ENCODE results near the gene PLA2G2C.
A peak's percentile ranks its signal among the peaks of the same experiment; 100 is the strongest.
"Not testable (repeated sequence)": the region's sequence is repeated elsewhere in the genome, so short reads cannot be mapped to it uniquely, and the experiment has no call there.

Gene PLA2G2C, protein sequence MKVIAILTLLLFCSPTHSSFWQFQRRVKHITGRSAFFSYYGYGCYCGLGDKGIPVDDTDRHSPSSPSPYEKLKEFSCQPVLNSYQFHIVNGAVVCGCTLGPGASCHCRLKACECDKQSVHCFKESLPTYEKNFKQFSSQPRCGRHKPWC

DNA sequence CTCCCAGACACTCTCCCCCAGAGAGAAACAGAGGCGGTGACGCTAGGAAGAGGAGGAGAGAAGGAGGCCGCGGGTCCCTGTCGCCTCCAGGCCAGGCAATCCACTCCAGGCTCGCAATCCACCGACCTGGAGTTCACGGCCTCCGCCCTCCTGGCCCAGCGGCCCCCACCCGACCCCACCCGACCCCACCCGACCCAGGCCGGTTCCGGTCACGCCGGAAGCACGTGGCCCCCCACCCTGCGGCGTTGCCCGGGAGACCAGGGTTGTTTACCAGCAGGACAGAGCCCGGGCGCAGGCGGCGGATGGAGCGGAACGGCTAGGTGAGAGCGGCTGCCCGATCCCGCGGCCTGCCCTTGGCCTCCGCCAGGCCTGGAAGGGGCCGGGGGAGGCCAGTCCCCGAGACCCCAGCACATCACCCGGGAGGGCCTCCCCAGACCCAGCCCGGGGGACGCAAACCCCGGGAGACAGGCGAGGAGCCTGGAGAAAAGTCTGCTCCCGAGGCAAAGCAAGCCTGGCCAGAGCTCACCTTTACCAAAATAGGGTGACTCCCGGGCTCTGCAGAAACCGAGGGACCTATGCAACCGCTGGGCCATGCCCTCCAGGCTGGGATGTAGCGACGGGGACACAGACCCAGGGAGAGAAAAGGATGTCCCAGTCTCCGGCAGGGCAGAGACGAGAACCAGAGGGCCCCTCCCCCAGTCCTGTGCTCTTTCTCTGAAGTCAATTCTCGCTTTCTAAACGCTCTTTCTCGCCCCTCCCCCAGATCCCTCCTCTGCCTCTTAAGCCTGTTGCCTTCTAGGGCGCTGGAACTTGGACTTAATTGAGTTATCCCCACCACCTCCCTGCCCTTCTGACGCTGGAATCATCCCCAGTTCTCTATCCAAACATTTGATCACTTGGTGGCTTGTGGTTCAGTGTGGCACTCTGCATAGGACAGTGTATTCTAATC lies at the start of gene PLA2G2C, which contains the start of gene UBXN10:
Gene PLA2G2C (minus strand): TSS at position 685 of the 949 bp plus-strand sequence. CDS start 9,155 bp downstream, outside the sequence.
Gene UBXN10 (plus strand): TSS at position 263 of the 949 bp plus-strand sequence. CDS start 4,466 bp downstream, outside the sequence.
- DNase-seq (ENCODE audit: low spot score) = no peak

DNA sequence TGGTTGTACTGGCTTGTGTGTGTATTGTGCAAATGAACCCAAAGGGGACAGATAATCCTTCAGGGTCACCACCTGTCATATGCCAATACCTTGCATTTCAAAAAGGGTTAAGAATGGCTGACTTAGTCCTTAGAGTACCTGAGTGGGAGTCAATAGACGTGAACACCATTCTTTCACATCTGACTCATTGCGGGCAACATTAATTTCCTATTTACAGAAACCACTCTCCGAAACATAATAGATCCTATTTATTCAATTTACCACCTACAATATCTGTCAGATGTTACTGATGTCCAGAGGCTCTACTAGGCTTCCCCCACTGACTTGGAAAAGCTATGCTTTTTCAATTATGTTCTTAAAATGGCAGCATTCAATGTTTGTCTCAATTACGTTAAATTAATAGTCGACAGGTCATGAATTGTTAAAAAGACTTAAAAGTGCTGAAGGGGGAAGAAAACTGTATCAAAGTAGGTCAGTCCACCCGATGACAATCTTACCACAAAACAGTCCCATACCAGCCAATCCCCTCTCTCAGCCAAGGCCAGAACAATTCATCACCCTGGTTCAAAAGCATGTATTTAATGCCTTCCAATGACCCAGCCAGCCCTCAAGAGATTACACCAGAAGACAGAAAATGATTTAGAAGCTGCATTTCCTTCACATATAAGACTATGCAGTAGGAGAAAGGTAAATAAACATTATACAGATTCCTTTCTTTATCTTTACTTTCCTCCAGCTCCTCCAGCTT lies 48.6 kb upstream of the PLA2G2C start:
- no peak for DNase-seq (ENCODE audit: low spot score)

DNA sequence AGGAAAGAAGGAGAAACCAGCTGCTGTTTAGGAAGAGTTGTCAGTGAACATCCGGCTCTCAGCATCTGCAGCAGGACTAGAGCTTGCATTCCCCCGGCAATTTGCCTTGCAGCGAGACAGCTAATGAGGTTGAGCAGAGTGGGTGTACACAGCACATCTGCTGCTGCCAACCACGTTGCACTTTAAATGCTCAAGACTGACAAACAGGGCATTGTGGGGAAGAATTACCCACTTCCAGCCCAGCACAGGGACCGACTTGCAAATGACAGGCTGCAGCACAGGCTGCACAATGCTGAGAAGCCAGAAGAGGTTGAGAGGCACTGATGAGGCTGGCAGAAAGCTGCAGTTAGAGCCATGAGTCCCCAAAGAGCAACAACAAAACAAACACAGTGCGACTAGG lies 47.5 kb upstream of the PLA2G2C start:
- DNase-seq (ENCODE audit: low spot score) = no peak

DNA sequence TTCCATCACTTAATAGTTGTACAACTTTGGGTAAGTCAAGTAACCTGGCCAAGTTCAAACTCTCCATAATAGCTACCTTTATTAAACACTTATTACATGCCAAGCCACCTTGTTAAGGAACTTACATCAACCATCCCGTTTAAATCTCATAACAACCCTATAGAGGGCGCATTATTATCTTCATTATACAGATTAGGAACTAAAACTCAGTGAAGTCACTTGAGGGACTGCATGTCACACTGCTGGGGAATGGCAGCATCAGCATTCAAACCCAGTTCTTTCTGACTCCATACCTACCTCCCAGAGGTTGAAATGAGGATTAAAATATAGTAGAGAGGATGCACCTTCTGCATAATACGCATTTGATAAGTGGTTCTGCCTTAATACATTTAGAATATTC lies 47.1 kb upstream of the PLA2G2C start:
- DNase-seq (ENCODE audit: low spot score) = peak; percentile 40

DNA sequence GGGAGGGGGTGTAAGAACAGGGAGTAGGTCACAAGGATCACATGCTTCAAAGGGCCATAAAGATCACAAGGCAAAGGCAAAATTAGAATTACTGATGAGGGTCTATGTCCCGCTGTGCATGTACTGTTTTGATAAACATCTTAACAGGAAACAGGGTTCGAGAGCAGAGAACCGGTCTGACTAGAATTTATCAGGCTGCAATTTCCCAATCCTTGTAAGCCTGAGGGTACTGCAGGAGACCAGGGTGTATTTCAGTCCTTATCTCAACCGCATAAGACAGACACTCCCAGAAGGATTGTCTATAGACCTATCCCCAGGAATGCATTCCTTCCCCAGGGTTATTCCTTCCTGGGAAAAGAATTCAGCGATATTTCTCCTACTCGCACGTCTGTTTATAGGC lies 46.2 kb upstream of the PLA2G2C start:
- DNase-seq (ENCODE audit: low spot score) = not testable (repeated sequence)

DNA sequence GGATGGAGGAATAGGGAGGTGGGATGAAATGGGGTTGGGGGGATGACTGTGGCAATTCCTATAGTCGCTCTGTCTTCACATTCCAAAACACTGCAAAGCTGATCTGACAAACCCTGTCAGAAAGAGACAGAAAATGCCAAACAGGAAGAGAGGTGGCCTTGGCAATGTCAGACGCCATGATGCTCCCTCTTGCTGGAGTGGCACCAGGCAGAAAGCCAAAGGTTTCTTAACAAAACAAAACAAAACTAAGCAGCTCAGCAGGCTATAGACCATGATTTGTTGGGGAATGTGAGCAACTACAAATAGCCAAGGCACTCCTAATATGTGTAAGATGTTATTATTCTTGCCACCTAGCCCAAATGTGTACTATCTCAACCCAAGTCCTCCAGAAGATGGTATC lies 42.9 kb upstream of the PLA2G2C start:
- no peak for DNase-seq (ENCODE audit: low spot score)

DNA sequence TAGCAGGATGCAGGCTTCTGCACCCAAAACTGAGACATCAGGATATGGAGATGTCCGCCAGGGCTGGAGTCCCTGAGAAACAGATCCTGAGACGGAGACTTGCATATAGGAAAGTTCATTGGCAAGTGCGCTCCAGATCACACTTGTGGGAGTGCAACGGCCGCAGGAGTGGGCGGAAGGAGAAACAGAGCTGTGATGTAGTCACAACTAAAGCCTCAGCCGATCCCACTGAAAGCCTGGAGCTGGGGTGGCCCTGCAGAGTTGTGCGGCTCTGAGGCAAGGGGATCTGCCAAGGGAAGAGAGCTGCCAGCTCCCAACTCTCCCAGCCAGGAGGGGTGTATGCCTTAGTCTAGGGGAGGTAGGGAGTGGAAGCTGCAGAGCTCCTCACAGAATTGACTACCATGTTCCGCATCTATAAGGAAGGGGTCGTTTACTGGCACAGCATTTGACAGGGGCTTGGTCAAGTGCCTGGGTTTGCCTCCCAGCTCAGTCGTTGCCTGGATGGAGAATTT lies 42.1 kb upstream of the PLA2G2C start:
- DNase-seq (ENCODE audit: low spot score) = no peak

DNA sequence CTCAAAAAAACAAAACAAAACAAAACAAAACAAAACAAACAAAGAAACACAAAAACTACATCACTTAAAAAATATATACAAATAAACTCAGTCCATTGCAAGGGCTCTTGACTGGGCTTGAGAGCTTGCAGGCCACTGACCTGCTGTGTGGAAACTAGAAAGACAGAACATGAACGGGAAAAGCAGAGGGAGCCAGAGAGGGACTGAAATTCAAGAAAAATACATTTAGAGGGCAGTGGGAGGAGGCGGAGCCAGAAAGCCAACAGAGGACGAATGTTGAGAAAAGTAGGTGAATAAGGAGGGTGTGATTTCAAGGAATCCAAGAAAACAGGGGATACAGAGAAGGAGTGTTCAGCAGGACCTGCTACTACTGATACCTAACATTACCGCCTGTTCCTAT lies 41.4 kb upstream of the PLA2G2C start:
- no peak for DNase-seq (ENCODE audit: low spot score)

DNA sequence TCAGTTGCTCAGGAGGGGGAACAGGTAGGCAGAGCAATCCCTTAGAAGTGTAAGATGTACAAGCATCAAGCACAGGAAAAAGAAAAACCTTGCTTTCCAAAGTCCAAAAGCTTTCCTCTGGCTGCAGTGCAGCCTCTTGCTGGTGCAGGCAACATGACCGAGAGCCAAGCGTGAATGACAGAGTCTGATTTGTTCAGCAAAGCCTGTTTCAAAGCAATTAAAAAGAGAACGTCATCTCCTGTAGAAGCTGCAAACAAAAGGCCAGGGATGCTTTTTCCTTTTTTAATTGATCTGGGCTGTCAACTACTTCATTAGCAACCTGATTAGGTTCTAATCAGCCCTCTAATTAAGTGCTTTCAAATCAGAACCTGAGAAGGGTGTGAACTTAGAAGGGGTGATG lies 38.2 kb upstream of the PLA2G2C start:
- no peak for DNase-seq (ENCODE audit: low spot score)

DNA sequence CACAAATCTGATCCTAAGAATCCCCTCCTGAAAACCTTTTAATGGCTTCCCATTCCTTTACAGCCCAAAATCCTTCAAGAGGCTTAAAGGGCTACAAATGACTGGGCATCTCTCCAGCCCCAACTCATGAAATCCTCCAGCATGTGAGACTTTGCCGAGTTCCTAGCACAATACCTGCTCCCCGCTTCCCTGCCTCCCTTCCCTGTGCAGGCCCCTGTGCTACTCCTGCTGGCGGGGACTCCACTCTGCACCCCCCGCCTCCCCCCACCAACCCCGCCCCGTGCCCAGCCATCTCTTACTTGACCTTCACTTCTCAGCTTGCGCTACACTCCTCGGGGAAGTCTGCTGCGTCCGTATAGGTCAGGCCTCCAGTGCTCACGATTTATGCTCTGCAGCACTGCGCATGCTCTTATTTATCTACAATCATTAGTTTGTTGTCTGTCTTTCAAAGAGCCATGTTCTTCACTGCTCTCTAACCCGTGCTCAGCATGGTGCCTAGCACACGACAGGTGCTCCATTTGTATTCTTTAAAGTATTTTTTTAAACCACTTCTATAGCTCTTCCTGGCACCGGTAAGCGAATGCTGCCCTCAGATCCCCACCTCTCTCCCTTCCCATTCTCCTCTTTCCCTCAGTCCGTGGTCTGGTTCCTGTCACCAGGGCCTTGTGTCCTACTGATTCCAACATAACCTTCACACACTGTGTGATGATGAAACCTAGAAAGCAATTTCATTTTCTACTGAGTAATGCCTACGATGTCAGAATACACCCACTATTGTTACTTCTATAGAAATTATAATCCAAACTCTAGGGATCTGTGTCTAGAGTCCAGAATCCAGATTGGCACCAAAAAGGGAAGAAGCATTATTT lies 37.5 kb upstream of the PLA2G2C start:
- DNase-seq (ENCODE audit: low spot score) = no peak

DNA sequence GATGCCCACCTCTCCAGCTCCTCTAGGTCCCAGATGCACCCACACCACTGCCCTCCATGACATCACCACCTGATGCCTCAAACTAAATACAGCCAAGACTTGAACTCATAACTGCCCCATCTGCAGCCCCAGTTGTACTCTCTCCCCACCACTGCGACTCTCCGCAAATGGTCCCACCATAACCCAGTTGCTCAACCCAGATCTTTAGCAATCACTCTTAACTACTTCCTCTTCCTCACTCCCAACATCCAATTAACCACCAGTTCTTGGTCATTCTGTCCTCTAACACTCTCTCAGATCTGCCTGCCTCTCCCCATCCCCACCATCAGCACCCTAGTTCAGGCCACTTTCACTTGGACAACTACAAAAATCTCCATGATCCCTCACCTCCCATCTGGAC lies 36.8 kb upstream of the PLA2G2C start:
- no peak for DNase-seq (ENCODE audit: low spot score)

DNA sequence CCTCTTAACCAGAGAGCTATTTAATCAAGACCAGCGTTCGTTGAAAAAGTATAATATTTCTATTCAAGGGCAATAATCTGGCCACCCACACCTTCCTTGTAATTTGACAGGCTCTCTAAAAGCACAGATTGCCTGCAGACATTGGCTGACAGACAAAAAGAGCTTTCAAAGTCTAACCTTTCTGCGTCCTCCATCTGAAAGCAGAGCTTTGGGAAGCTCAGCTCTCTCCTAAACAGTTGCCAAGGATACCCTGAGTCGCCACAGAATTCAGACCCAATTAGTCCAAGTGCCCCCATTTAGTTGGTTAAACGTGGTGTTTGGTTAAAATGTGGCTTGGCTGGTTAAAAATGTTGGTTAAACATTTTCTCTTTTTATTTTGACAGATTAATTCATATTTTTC lies 33.7 kb upstream of the PLA2G2C start:
- no peak for DNase-seq (ENCODE audit: low spot score)

DNA sequence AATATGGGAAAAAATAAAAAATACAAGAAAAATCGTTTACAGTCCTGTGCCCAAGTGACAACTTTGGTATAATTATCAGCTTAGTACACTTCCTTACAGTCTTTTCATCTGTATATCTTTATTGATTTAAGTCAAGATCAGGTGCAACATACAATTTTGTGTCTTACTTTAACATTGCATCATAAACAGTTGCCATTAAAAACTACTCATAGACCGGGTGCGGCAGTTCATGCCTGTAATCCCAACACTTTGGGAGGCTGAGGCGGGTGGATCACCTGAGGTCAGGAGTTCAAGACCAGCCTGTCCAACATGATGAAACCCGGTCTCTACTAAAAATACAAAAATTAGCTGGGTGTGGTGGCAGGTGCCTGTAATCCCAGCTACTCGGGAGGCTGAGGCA lies 32.7 kb upstream of the PLA2G2C start:
- not testable (repeated sequence) for DNase-seq (ENCODE audit: low spot score)

DNA sequence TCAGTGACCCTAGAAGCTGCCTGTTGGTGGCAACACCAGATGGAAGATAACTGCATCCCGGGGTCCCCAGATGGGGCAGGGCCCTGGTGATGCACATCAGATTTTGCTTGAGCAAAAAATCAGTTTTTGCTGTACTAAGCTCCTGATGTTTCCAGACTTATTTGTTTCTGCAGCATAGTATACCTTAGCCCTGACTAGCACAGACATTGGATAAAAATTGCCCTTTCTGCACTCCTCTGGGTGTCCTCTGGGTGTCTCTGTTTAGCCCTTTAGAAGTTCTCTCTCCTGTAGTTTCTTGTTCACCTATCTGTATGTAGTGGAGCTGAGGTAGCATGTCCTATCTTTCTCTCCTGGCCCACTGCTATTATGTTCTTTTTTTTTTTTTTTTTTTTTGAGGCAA lies 30.3 kb upstream of the PLA2G2C start:
- DNase-seq (ENCODE audit: low spot score) = peak; percentile 43

DNA sequence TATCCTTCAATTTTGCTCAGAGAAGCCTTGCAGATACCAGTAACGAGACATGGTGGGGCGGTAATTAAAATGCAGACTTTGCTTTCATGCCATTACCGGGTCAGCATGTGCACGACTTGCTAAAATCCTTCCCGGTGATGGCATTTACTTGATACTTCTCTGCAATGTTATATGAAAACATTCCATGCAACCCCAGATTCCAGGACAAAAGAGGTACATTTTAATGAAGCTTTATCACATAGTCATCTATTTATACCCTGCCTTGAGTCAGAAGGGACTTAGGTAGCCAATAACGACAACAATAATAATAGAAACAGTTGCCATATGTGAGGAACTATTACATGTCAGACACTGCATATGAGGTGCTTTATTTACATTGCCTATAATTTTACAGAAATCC lies 29.4 kb upstream of the PLA2G2C start:
- DNase-seq (ENCODE audit: low spot score) = no peak

DNA sequence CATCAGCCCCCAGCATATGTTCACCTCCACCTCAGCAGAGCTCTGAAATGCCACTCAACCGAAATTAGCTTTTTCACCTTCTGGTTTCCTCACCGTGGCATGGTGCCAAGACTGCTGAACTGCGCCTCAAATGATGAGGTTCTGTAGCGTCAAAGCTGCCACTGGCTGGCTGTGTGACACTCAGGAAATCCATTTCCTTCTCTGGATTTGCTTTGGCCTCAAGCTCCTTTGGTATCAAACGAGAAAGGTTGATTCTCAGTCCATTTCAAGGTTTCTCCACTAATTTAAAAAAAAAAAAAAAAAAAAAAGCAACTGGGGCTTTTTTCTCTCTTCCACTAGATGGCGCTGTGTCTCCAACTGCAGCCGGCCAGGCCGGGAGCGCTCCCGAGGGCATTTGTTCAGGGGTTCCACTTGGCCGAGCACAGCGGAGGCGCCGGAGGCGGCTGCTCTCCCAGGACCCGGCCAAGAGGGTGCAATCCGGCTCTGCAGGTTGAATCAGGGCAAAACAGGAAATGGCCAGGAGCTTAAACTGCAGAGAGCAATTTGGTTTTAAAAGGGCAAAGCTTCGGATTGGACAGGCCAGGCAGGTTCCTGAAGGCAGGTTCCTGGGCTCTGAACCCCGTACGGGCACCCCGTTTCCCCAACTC lies 26.5 kb upstream of the PLA2G2C start:
- peak; percentile 60 for DNase-seq (ENCODE audit: low spot score)

DNA sequence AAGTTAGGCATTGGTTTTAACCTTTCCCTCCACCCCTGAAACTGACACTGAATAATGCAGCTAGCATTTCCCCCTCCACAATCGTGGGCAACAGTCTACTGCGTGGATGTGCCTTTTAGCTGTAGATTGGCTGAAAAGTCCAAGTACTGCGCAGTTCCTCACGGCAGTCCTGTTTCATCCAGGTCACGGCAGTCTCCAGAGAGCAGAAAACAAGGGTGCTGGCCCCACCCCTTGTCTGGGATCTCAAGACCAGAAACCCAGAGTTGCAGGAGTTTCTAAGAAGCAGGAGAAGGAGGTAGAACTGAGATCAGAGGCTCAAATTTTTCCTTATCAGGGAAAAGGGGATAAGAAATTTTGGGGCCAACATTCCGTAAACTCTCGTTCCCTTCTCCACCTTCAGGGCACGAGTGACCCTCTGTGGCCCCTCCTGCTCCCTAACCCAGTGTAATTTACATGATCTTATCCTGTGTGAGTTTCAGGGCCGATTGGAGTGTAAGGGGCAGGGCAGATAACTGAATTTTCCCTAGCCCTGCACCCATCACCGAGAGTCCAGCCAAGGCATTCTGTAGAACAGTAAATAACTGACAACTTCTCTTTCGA lies 25.9 kb upstream of the PLA2G2C start:
- DNase-seq (ENCODE audit: low spot score) = no peak

DNA sequence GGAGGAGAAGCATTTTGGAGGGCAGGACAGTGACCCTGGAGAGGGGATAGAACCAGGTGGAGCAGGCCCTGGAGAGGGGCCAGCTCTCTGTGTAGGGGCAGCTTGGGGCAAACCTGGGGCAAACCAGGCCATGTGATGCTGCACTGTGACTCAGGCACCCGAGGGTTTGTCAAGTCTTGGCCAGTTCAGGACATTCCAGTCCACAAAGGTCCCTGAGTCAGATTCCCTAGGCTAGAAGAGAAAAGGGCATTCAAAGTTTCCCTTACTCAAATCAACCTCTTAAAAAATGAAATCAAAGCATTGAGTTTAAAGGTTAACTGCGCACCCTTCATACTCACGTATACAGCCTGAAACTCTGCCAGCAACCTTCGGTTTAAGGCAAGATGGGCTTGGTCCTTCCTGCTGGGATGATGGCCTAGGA lies 25.2 kb upstream of the PLA2G2C start:
- DNase-seq (ENCODE audit: low spot score) = no peak

DNA sequence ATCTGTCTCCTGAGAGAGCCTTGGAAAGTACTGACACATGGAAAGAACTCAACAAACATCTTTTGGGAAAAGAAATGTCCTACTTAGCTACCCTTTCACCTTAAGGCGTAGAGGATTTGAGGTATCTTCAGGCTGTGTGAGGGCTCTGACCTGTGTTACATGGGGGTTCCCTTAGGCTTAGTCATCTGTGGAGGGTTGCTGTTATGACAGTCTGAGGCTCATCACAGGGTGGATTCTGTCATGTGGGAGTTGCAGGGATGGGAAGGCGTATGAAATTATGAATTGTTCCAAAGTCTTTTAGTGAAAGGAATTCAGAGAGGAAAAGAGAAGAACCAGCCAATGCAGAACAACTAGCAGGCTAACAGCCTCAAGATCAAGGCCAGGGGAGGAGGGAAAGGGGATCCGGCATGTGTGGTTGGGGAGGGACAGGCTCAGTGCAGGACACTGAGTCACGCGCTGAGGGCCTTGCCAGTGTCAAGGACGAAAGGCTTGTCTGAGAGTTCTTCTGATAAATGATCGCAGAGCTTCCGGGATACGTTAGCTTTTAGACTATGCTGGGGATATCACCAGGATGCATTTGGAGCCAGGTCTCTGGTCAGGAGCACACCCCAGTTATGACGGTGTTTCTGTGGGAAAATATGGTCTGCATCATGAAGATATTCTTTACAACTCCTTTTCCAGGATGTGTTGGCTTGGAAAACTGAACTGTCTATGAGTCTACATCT lies 24.6 kb upstream of the PLA2G2C start:
- DNase-seq (ENCODE audit: low spot score) = no peak

DNA sequence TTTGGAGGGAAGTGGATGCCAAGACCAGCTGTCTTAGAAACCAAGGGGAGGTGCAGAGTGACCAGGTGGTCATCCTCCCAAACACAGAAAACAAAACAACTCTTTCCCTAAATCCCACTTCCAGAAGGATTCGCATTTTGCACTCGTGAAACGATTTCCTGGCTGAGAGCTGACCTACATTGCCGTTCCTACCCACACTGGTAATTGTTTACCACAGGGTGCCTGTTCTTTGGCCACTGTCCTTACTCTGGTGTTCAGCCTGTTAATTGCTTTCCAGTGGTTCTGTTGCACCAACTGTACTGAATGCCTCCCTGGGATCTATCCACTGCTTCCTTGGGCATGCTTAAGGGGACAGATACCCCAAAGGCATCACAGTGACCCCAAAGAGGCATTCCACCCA lies 23.2 kb upstream of the PLA2G2C start:
- DNase-seq (ENCODE audit: low spot score) = no peak

Data from HuH-7 (cell line).